K562 (cell line): ENCODE measurements around the gene IQSEC3.

Experiments
- DNMT1 ChIP-seq: fragments of 450-650 bp; IDR thresholded peaks from 2 replicates; pipeline ENCODE4 v1.6.1; 2016; ENCODE audit warnings: antibody characterized with exemption, mild to moderate bottlenecking
- EZH2 ChIP-seq: IDR thresholded peaks from 2 replicates; pipeline ENCODE4 v1.6.1; 2012; ENCODE audit warnings: low read depth, mild to moderate bottlenecking, inconsistent platforms, low read length, borderline replicate concordance
- FOXP4 ChIP-seq: sonication (generic); formaldehyde crosslinking; IDR thresholded peaks from 2 replicates; pipeline ENCODE4 v1.8.0; 2022; ENCODE audit warnings: mild to moderate bottlenecking, missing genetic modification reagents, borderline replicate concordance
- KLF10 ChIP-seq: fragments of 250-450 bp; sonication (Bioruptor Pico); IDR thresholded peaks from 2 replicates; pipeline ENCODE4 v1.6.1; 2021; ENCODE audit warnings: matching md5 sums
- MAFF ChIP-seq: IDR thresholded peaks from 2 replicates; pipeline ENCODE4 v1.6.1; 2012; ENCODE audit warnings: low read length, improper control_type of control experiment
- NR0B1 ChIP-seq: fragments of 450-650 bp; IDR thresholded peaks from one replicate; pipeline ENCODE4 v1.6.1; 2018; ENCODE audit warnings: mild to moderate bottlenecking, moderate library complexity; ENCODE audit not compliant: partially characterized antibody
- POLR2A ChIP-seq: fragments of 450-650 bp; conservative IDR thresholded peaks from 2 replicates; pipeline ENCODE4 v1.6.1; 2016
- SMARCC2 ChIP-seq: fragments of 450-650 bp; IDR thresholded peaks from 2 replicates; pipeline ENCODE4 v1.6.1; 2017; ENCODE audit warnings: antibody characterized with exemption, moderate library complexity, mild to moderate bottlenecking, low read depth
- ZNF431 ChIP-seq: sonication (generic); formaldehyde crosslinking; IDR thresholded peaks from 2 replicates; pipeline ENCODE4 v1.8.0; 2022; ENCODE audit warnings: mild to moderate bottlenecking, missing genetic modification reagents
- TF ChIP-seq, protein P1 (sequence below), 3 experiments: IDR thresholded peaks in 2 of 3; conservative IDR thresholded peaks in 1 of 3; 2 replicates each; pipeline ENCODE4 v1.5.1; 2011 to 2012; ENCODE audit warnings: low read length in 3 of 3, mild to moderate bottlenecking in 3 of 3, control low read depth in 2 of 3, improper control_type of control experiment in 1 of 3, inconsistent platforms in 1 of 3, low read depth in 1 of 3, mixed read lengths in 1 of 3, moderate library complexity in 1 of 3; ENCODE audit not compliant: insufficient read depth in 2 of 3

DNA sequence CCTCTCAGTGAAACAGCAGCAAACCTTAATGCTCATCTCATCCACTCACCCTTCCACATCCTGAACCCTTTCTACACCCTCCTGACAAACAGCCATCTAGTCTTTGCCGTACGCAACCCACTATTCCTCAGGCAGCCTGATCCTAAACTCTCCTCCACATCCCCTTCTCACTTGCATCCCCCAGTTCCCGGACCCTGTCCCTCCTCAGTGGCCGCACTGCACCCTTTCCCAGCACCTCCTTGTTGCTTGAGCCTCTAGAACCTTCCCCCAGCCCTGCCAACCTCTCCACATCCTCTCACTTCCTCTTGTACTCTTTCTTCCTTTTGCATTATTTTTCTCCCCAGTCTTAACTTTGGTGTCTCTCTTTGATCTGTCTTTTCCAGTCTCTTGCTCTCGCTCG, 42.9 kb downstream of the IQSEC3 start:
- TF ChIP-seq, protein P1, sequence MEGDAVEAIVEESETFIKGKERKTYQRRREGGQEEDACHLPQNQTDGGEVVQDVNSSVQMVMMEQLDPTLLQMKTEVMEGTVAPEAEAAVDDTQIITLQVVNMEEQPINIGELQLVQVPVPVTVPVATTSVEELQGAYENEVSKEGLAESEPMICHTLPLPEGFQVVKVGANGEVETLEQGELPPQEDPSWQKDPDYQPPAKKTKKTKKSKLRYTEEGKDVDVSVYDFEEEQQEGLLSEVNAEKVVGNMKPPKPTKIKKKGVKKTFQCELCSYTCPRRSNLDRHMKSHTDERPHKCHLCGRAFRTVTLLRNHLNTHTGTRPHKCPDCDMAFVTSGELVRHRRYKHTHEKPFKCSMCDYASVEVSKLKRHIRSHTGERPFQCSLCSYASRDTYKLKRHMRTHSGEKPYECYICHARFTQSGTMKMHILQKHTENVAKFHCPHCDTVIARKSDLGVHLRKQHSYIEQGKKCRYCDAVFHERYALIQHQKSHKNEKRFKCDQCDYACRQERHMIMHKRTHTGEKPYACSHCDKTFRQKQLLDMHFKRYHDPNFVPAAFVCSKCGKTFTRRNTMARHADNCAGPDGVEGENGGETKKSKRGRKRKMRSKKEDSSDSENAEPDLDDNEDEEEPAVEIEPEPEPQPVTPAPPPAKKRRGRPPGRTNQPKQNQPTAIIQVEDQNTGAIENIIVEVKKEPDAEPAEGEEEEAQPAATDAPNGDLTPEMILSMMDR (IDR thresholded peaks at IDR 0.05 in 2 of 3, conservative IDR thresholded peaks at IDR 0.05 in 1 of 3; ENCODE audit: insufficient read depth in 2 of 3, low read depth in 1 of 3, low read length in 3 of 3) = no peak
- TF ChIP-seq SMARCC2 (no peak), NR0B1 (no peak), EZH2 (no peak), FOXP4 (CRISPR knock-in tag) (no peak), DNMT1 (no peak), KLF10 (CRISPR knock-in tag) (no peak), MAFF (no peak), ZNF431 (CRISPR knock-in tag) (no peak), POLR2A (no peak)
